Peyer's patch (tissue), 4 donors: ENCODE results near the gene E2F4.

ENCODE experiments used
- POLR2A ChIP-seq, 2 donors: fragments of 450-650 bp; IDR thresholded peaks; one replicate each; pipeline ENCODE4 v1.5.1; 2017; ENCODE audit warnings: antibody characterized with exemption in 2 of 2, mild to moderate bottlenecking in 2 of 2, moderate library complexity in 2 of 2
- TF ChIP-seq, protein P1 (sequence below), 6 experiments: fragments of 450-650 bp in 4 of 6; fragments of 200-600 bp in 2 of 6; sonication (generic) in 1 of 6; IDR thresholded peaks; one replicate each; pipeline ENCODE4 v1.5.1; 2017 to 2019; ENCODE audit warnings: antibody characterized with exemption in 6 of 6, mild to moderate bottlenecking in 3 of 6, moderate library complexity in 1 of 6

DNA sequence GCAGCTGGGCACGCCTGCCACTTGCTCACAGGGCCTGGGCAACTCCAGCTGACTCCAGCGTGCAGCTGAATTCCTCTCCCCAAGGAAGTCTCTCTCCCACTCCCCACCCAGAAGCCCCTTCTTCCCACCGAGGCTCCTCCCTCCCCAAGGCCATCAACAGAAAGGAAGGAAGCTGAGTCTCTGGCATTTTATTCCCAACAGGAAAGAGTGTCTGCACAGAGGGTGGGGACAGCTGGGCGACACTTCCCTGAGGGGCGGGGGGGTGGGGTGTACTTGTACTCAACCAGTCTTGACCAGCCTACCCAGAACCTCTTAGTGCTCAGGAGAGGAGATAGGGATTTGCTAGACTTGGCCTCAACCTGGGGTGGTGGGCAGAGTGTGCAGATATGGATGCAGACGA lies 1.9 kb upstream of the E2F4 start, which contains the start of gene EXOC3L1:
- TF ChIP-seq, protein P1, sequence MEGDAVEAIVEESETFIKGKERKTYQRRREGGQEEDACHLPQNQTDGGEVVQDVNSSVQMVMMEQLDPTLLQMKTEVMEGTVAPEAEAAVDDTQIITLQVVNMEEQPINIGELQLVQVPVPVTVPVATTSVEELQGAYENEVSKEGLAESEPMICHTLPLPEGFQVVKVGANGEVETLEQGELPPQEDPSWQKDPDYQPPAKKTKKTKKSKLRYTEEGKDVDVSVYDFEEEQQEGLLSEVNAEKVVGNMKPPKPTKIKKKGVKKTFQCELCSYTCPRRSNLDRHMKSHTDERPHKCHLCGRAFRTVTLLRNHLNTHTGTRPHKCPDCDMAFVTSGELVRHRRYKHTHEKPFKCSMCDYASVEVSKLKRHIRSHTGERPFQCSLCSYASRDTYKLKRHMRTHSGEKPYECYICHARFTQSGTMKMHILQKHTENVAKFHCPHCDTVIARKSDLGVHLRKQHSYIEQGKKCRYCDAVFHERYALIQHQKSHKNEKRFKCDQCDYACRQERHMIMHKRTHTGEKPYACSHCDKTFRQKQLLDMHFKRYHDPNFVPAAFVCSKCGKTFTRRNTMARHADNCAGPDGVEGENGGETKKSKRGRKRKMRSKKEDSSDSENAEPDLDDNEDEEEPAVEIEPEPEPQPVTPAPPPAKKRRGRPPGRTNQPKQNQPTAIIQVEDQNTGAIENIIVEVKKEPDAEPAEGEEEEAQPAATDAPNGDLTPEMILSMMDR (IDR thresholded peaks at IDR 0.05): no peak
- TF ChIP-seq POLR2A (IDR thresholded peaks at IDR 0.05): no peak
